SU-DHL-6 (cell line): ENCODE data around the gene LYSMD4.
"Not testable (repeated sequence)": the region's sequence is repeated elsewhere in the genome, so short reads cannot be mapped to it uniquely, and the experiment has no call there.

Experiments used
- H2AFZ ChIP-seq: fragments of 200-600 bp; sonication (generic); 2 replicates; pipeline ENCODE4 v1.6.1; 2014; ENCODE audit warnings: low read depth, mild to moderate bottlenecking, moderate library complexity, mixed read lengths, antibody characterized with exemption, low read length; ENCODE audit not compliant: severe bottlenecking
- H3F3A ChIP-seq: fragments of 200-600 bp; shearing (Covaris generic); 2 replicates; pipeline ENCODE4 v1.6.0; 2016; ENCODE audit warnings: antibody characterized with exemption, mild to moderate bottlenecking; ENCODE audit not compliant: insufficient read depth
- H3K27ac ChIP-seq: fragments of 200-600 bp; sonication (generic); 2 replicates; pipeline ENCODE4 v1.5.1; 2016; ENCODE audit warnings: low read depth, mild to moderate bottlenecking, low read length, moderate library complexity, mixed read lengths
- H3K27me3 ChIP-seq: fragments of 200-600 bp; sonication (generic), shearing (Covaris generic); 2 replicates; pipeline ENCODE4 v1.6.0; 2014; ENCODE audit warnings: mild to moderate bottlenecking, low read length
- H3K36me3 ChIP-seq: fragments of 200-600 bp; sonication (generic); 2 replicates; pipeline ENCODE4 v1.6.1; 2014; ENCODE audit warnings: mild to moderate bottlenecking, low read length, mixed read lengths
- H3K4me2 ChIP-seq: fragments of 300-600, 200-600 bp; shearing (Covaris generic), sonication (generic); 2 replicates; pipeline ENCODE4 v1.6.0; 2014; ENCODE audit warnings: low read length, low read depth, mild to moderate bottlenecking; ENCODE audit not compliant: poor library complexity, severe bottlenecking
- H3K4me3 ChIP-seq: fragments of 200-600 bp; sonication (generic); 2 replicates; pipeline ENCODE4 v1.5.1; 2014; ENCODE audit warnings: antibody characterized with exemption, low read length, mild to moderate bottlenecking, mixed read lengths; ENCODE audit not compliant: insufficient read depth, poor library complexity, severe bottlenecking
- H3K79me2 ChIP-seq: fragments of 200-600 bp; sonication (generic); 2 replicates; pipeline ENCODE4 v1.6.1; 2014; ENCODE audit warnings: mild to moderate bottlenecking, low read length, moderate library complexity; ENCODE audit not compliant: insufficient read depth
- H3K9ac ChIP-seq: fragments of 200-600 bp; sonication (generic); 2 replicates; pipeline ENCODE4 v1.7.0; 2014; ENCODE audit warnings: mild to moderate bottlenecking, low read length
- H3K9me2 ChIP-seq: fragments of 200-600 bp; sonication (generic); replicated peaks from 2 replicates; pipeline ENCODE4 v1.6.1; 2014; ENCODE audit warnings: low read length; ENCODE audit not compliant: insufficient read depth
- H3K9me3 ChIP-seq: fragments of 200-600 bp; sonication (generic); 2 replicates; pipeline ENCODE4 v1.6.1; 2014; ENCODE audit warnings: low read length, mixed read lengths; ENCODE audit not compliant: insufficient read depth
- H4K20me1 ChIP-seq: fragments of 200-600 bp; sonication (generic); 2 replicates; pipeline ENCODE4 v1.6.1; 2014; ENCODE audit warnings: low read depth, mild to moderate bottlenecking, antibody characterized with exemption, low read length, moderate library complexity, mixed read lengths
- EZH2phosphoT487 ChIP-seq: fragments of 200-600 bp; sonication (generic), shearing (Covaris generic); conservative IDR thresholded peaks from 2 replicates; pipeline ENCODE4 v1.6.1; 2018; ENCODE audit warnings: mild to moderate bottlenecking, antibody characterized with exemption, low read length, moderate library complexity, mixed read lengths
- TF ChIP-seq, protein P1 (sequence below): fragments of 200-600 bp; sonication (generic); IDR thresholded peaks from one replicate; pipeline ENCODE4 v1.5.1; 2017; ENCODE audit warnings: antibody characterized with exemption, mild to moderate bottlenecking, low read length, moderate library complexity; ENCODE audit not compliant: insufficient read depth, poor library complexity, severe bottlenecking

LYSMD4 gene

DNA sequence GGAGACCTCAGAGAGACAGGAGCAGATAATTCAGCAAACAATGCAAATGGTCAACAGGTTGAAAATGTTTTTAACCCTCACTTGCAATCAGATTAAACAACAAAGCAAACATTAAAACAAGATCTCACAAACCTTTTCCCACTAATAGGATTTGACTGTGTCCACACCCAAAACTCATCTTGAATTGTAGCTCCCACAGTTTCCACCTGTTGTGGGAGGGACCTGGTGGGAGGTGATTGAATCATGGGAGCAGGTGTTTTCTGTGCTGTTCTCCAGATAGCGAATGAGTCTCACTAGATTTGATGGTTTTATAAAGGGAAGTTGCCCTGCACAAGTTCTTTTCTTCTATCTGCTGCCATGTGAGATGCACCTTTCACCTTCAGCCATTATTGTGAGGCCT, 1.3 kb upstream of the LYSMD4 start:
- Histone ChIP-seq H3K9me3 (no peaks in the 10 kb centered on the region), H3K79me2 (no peaks in the 10 kb centered on the region), H3K27me3 (no peaks in the 10 kb centered on the region), H2AFZ (peak overlapping the region; percentile 28), H3K36me3 (no peaks in the 10 kb centered on the region), H3K4me2 (no peak overlapping the region), H4K20me1 (no peaks in the 10 kb centered on the region), H3K9me2 (no peaks in the 10 kb centered on the region), H3F3A (no peaks in the 10 kb centered on the region), H3K4me3 (no peak overlapping the region), H3K9ac (no peak overlapping the region), H3K27ac (no peak overlapping the region)
- TF ChIP-seq EZH2phosphoT487 = no peak
- TF ChIP-seq, protein P1, sequence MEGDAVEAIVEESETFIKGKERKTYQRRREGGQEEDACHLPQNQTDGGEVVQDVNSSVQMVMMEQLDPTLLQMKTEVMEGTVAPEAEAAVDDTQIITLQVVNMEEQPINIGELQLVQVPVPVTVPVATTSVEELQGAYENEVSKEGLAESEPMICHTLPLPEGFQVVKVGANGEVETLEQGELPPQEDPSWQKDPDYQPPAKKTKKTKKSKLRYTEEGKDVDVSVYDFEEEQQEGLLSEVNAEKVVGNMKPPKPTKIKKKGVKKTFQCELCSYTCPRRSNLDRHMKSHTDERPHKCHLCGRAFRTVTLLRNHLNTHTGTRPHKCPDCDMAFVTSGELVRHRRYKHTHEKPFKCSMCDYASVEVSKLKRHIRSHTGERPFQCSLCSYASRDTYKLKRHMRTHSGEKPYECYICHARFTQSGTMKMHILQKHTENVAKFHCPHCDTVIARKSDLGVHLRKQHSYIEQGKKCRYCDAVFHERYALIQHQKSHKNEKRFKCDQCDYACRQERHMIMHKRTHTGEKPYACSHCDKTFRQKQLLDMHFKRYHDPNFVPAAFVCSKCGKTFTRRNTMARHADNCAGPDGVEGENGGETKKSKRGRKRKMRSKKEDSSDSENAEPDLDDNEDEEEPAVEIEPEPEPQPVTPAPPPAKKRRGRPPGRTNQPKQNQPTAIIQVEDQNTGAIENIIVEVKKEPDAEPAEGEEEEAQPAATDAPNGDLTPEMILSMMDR = no peak

DNA sequence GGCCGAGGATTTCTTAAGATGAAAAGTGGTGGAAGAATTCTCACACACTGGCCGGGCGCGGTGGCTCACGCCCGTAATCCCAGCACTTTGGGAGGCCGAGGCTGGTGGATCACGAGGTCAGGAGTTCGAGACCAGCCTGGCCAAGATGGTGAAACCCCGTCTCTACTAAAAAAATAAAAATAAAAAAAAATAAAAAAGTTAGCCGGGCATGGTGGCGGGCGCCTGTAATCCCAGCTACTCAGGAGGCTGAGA, 729 bp upstream of the LYSMD4 start:
- Histone ChIP-seq H2AFZ (peak overlapping the region; percentile 99), H3K4me3 (peak overlapping the region; percentile 54), H3K4me2 (peak overlapping the region; percentile 77), H3K9ac (peak overlapping the region; percentile 54)
- not testable (repeated sequence) for H3K27ac ChIP-seq, H3F3A ChIP-seq, H3K9me2 ChIP-seq, H4K20me1 ChIP-seq, H3K27me3 ChIP-seq, H3K9me3 ChIP-seq, H3K36me3 ChIP-seq, H3K79me2 ChIP-seq

DNA sequence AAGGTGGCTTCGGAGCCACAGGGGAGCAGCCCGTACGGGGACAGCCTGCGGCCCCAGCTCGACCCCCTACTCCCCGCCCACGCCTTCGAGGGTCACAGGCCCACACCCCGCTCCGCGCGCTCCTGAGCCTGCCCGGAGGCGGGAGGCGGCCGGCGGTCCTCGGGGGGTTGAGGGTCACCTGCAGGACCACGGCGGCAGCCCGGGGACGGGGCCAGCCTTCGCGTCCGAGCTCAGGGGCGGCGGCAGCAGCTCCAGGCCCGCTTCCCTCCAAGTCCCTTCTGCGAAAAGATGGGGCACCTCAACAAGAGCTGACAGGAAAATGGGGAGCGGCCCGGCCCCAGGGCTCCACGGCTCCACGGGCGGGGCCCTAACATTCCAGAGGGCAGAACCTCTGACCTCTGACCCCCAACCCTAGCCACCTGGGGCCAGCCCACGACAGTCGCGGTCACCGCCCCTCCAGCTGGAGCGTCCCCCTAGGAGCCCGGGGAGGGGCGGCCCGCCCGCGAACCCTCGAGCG, 428 bp downstream of the LYSMD4 start:
- H3K27ac ChIP-seq = no peak overlapping the region

DNA sequence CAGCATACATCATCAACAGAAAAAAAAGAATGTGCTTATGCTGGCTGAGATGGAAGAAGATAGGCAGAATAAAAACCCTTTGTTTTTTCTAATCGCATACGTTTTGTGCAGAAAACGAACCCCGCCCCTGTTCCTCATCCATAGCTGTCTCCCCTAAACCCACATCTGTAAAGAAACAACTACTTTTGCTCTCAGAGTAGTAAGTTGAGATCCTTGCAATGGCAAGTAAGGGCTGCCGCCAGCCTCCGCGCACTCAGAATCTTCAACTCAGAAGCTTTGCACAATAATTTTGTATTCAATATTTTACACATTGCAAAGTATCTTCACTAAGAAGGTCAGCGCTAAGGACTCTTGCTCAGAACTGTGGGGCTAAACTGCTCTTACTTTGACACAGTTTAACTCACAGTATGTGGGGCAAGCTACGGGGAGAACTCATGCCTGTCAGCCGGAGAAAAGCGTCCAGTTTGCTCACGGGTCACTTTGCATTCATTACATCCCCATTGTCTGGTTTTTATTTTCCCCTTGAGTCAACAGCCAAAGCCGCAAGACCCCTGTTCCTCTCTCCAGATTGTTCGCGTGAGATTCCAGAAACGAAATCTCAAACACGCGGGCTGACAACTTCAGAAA, 1.0 kb downstream of the LYSMD4 start:
- Histone ChIP-seq H2AFZ (no peak overlapping the region), H3F3A (no peaks in the 10 kb centered on the region), H3K9me2 (no peaks in the 10 kb centered on the region), H3K4me3 (peak overlapping the region; percentile 68), H3K36me3 (no peaks in the 10 kb centered on the region), H4K20me1 (no peaks in the 10 kb centered on the region), H3K9ac (peak overlapping the region; percentile 67), H3K79me2 (no peaks in the 10 kb centered on the region), H3K27me3 (no peaks in the 10 kb centered on the region), H3K9me3 (no peaks in the 10 kb centered on the region), H3K27ac (no peak overlapping the region), H3K4me2 (peak overlapping the region; percentile 70)
- TF ChIP-seq, protein P1 = no peak
- no peak for TF ChIP-seq EZH2phosphoT487

More for the DNA sequence above, 428 bp downstream of the LYSMD4 start:
- no peaks in the 10 kb centered on the region for H3K9me3 ChIP-seq
- no peaks in the 10 kb centered on the region for H3K9me2 ChIP-seq
- no peak for TF ChIP-seq EZH2phosphoT487
- TF ChIP-seq, protein P1 = no peak
- H3F3A ChIP-seq = no peaks in the 10 kb centered on the region
- peak overlapping the region; percentile 67 for H3K9ac ChIP-seq
- no peaks in the 10 kb centered on the region for H3K79me2 ChIP-seq
- no peaks in the 10 kb centered on the region for H3K36me3 ChIP-seq
- H3K4me3 ChIP-seq = peak overlapping the region; percentile 68
- peak overlapping the region; percentile 70 for H3K4me2 ChIP-seq
- no peaks in the 10 kb centered on the region for H4K20me1 ChIP-seq
- no peaks in the 10 kb centered on the region for H3K27me3 ChIP-seq
- peak overlapping the region; percentile 81 for H2AFZ ChIP-seq
